AG09319 (cell line): ENCODE results near the gene PSMA4.

Experiments used
- DNase-seq: peaks from one replicate; pipeline ENCODE4 v3.0.0-alpha.2; 2010; ENCODE audit warnings: low read depth; ENCODE audit errors: extremely low read depth
- TF ChIP-seq, protein P1 (sequence below): IDR thresholded peaks from 2 replicates; pipeline ENCODE4 v1.5.1; 2011; ENCODE audit warnings: low read depth, mild to moderate bottlenecking, inconsistent platforms, low read length, moderate library complexity

PSMA4 gene

DNA sequence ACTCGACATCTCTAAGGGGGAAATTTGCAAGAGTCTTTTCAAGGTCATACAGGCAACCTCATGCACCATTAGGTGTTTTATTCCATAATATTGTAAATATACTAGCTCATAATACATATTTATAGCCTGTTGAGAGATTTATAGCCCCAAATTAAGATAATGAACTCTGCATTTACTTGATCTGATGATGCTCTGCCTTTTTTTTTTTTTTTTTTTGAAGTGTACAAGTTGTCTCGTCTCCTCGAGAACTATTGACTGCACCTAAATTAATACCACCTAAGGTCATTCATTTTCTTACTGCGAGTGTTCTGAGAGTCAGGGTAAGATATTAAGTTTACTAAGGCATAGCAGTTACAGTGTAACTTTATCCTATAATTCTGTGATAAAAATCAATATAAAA, 31.1 kb downstream of the PSMA4 start:
- TF ChIP-seq, protein P1, sequence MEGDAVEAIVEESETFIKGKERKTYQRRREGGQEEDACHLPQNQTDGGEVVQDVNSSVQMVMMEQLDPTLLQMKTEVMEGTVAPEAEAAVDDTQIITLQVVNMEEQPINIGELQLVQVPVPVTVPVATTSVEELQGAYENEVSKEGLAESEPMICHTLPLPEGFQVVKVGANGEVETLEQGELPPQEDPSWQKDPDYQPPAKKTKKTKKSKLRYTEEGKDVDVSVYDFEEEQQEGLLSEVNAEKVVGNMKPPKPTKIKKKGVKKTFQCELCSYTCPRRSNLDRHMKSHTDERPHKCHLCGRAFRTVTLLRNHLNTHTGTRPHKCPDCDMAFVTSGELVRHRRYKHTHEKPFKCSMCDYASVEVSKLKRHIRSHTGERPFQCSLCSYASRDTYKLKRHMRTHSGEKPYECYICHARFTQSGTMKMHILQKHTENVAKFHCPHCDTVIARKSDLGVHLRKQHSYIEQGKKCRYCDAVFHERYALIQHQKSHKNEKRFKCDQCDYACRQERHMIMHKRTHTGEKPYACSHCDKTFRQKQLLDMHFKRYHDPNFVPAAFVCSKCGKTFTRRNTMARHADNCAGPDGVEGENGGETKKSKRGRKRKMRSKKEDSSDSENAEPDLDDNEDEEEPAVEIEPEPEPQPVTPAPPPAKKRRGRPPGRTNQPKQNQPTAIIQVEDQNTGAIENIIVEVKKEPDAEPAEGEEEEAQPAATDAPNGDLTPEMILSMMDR: no peak
- no peak for DNase-seq

DNA sequence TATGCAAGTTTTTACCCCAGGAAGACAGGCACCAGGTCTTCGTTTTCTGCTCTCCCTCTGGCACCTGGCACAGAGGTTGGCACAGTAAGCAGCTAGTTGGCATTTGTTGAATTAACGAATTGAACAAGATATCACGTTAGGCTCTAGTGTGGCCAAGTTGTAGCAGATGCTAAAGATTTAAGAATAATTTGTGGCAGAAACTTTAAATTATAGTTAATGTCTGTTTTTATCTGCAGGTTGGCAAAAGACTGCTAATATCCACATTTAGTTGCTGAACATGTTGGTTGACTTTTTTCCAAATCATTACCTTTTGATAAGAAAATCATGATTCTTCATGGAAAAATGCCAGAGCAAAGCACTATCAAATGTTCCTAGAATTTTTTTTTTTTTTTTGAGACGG, 33.2 kb downstream of the PSMA4 start:
- TF ChIP-seq, protein P1: no peak
- no peak for DNase-seq

DNA sequence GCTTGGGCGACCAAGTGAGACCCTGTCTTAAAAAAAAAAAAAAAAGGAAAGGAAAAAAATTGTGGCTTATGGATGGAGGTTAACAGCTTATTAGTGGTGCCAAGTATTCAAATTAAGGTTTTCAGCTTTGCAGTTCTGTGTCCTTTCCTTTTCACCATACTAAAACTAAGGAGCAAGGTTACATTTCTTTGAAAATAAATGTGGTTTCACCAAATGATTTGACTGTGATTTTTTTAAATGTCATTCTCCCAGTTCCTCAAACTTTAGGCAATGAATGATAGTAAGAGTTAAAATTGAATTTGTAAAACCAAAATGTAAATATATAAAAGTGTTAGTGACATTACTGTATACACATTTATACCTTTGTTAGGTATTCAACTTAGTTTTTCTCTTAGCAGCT, 34.7 kb downstream of the PSMA4 start:
- TF ChIP-seq, protein P1: no peak
- no peak for DNase-seq

DNA sequence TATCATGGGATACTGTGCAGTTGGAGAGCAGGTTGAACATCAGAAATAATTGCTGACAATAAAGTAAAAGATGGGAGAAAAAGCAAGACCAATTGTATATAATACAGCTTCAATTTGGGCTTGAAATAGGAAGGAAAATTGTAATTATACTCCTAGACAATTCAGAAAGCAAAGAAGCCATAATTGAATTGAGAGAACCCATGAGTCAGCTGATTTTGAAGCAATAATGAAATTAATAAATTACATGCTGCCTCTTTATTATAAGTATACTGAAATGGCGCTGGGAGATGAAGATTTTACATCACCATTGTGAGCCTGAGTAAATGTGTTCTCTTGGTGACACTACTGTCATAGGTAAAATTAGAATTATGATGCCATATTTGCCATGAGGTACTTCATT, 57.3 kb downstream of the PSMA4 start:
- TF ChIP-seq, protein P1: no peak
- no peak for DNase-seq

DNA sequence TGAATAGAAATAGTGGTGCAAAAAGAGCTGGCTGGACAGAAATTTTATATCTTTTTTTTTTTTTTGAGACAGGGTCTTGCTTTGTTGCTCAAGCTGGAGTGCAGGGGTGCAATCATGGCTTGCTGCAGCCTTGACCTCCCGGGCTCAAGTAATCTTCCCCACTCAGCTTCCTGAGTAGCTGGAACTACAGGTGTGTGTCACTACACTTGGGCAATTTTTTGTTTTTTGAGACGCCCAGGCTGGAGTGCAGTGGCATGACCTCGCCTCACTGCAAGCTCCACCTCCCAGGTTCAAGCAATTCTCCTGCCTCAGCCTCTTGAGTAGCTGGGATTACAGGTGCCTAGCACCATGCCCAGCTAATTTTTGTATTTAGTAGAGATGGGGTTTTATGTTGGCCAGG, 58.1 kb downstream of the PSMA4 start:
- no peak for DNase-seq
- TF ChIP-seq, protein P1: no peak

DNA sequence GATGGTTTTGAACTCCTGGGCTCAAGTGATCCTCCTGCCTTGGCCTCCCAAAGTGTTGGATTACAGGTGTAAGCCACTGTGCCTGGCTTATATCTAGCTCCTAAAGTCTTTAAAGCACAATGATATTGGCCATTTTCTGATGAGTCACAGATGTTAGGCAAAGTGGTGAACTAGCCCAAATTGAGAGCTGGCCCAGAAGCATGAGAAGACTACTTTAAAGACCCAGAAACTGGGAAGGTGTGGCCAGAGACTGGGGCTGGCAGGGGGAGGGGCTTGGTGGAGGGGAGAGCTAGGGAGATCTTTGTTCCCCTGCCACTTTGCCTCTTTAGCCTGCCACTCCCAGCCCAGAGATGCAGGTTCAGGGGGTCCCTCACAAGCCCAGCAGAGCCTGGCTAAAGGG, 58.9 kb downstream of the PSMA4 start:
- TF ChIP-seq, protein P1: no peak
- DNase-seq: no peak
